GM23338 (cell line): ENCODE measurements around the gene IFITM1. TPM values are rescaled to one million over a fixed set of nuclear protein-coding genes. Genes with fewer than 3 reads are reported as not detected.

Experiments used
- ATAC-seq: fragments of 200-7000 bp; cut with Tn5 transposase; 3 replicates; pipeline ENCODE4 v1.9.1; 2020
- DNase-seq: peaks from one replicate; pipeline ENCODE4 v3.0.0-alpha.2; 2015; ENCODE audit warnings: low spot score
- H2AFZ ChIP-seq: fragments of 200-600 bp; sonication (generic); 2 replicates; pipeline ENCODE4 v1.8.0; 2016; ENCODE audit warnings: antibody characterized with exemption, mild to moderate bottlenecking, moderate library complexity
- H3F3A ChIP-seq: fragments of 200-600 bp; sonication (generic); replicated peaks from 2 replicates; pipeline ENCODE4 v1.8.0; 2017; ENCODE audit warnings: antibody characterized with exemption, mixed run types, low read depth
- H3K27ac ChIP-seq: fragments of 200-600 bp; sonication (generic); 2 replicates; pipeline ENCODE4 v1.6.1; 2016; ENCODE audit warnings: low read depth
- H3K27me3 ChIP-seq: fragments of 200-600 bp; sonication (generic); 2 replicates; pipeline ENCODE4 v1.8.0; 2016; ENCODE audit warnings: mild to moderate bottlenecking, mixed run types, moderate library complexity; ENCODE audit not compliant: insufficient read depth
- H3K36me3 ChIP-seq: fragments of 200-600 bp; sonication (generic); 2 replicates; pipeline ENCODE4 v1.8.0; 2016; ENCODE audit warnings: mild to moderate bottlenecking; ENCODE audit not compliant: insufficient read depth
- H3K4me1 ChIP-seq: fragments of 200-600 bp; sonication (generic); 2 replicates; pipeline ENCODE4 v1.8.0; 2016; ENCODE audit warnings: mild to moderate bottlenecking, moderate library complexity; ENCODE audit not compliant: insufficient read depth
- H3K4me2 ChIP-seq: fragments of 200-600 bp; sonication (generic); 2 replicates; pipeline ENCODE4 v1.7.1; 2017; ENCODE audit warnings: mixed run types
- H3K4me3 ChIP-seq: fragments of 200-600 bp; sonication (generic); 2 replicates; pipeline ENCODE4 v1.6.1; 2016; ENCODE audit warnings: mixed run types
- H3K79me2 ChIP-seq: fragments of 200-600 bp; sonication (generic); replicated peaks from 2 replicates; pipeline ENCODE4 v1.8.0; 2017; ENCODE audit warnings: mild to moderate bottlenecking; ENCODE audit not compliant: insufficient read depth
- H3K9me2 ChIP-seq: fragments of 200-600 bp; sonication (generic); 2 replicates; pipeline ENCODE4 v1.8.0; 2017; ENCODE audit not compliant: insufficient read depth
- H4K20me1 ChIP-seq: fragments of 200-600 bp; sonication (generic); replicated peaks from 2 replicates; pipeline ENCODE4 v1.8.0; 2017; ENCODE audit warnings: mild to moderate bottlenecking; ENCODE audit not compliant: insufficient read depth
- H3K27ac Mint-ChIP-seq: 2 replicates; pipeline ENCODE4 v1.8.0; 2020; ENCODE audit warnings: inconsistent platforms, mild to moderate bottlenecking, moderate library complexity, mixed read lengths
- H3K27me3 Mint-ChIP-seq: 3 replicates; pipeline ENCODE4 v1.8.0; 2022; ENCODE audit warnings: low read depth, mild to moderate bottlenecking, moderate library complexity, mixed read lengths, inconsistent platforms; ENCODE audit not compliant: insufficient read depth, poor library complexity
- H3K36me3 Mint-ChIP-seq: 3 replicates; pipeline ENCODE4 v1.8.0; 2021; ENCODE audit warnings: low read depth, mild to moderate bottlenecking, inconsistent platforms, moderate library complexity, mixed read lengths
- H3K4me1 Mint-ChIP-seq: 3 replicates; pipeline ENCODE4 v1.8.0; 2020; ENCODE audit warnings: mild to moderate bottlenecking, inconsistent platforms, mixed read lengths
- H3K4me3 Mint-ChIP-seq: 3 replicates; pipeline ENCODE4 v1.8.0; 2021; ENCODE audit warnings: moderate library complexity, mild to moderate bottlenecking, inconsistent platforms, mixed read lengths
- H3K9me3 Mint-ChIP-seq: 3 replicates; pipeline ENCODE4 v1.8.0; 2020; ENCODE audit warnings: moderate library complexity, mild to moderate bottlenecking, inconsistent platforms, mixed read lengths
- JUNB ChIP-seq: IDR thresholded peaks from one replicate; pipeline ENCODE4 v1.6.1; 2016; ENCODE audit warnings: antibody characterized with exemption; ENCODE audit not compliant: unreplicated experiment
- STAT1 ChIP-seq: IDR thresholded peaks from one replicate; pipeline ENCODE4 v1.6.1; 2016; ENCODE audit warnings: antibody characterized with exemption; ENCODE audit not compliant: unreplicated experiment
- polyA plus RNA-seq: library from polyadenylated mRNA; unstranded; fragments of >200 nt; fragmentation: Nextera tagmentation; extraction: Ambion mirVana; gene quantifications from 2 replicates; pipeline ENCODE4 v1.2.1, GENCODE V29; 2016
- total RNA-seq: library from RNA; depleted of rRNA; stranded (reverse); fragments of >200 nt; shearing (Covaris generic); gene quantifications from 2 replicates; pipeline ENCODE4 v1.2.3, GENCODE V29; 2014
- TF ChIP-seq, protein P1 (sequence below), 2 experiments: fragments of 200-600 bp in 1 of 2; sonication (generic) in 1 of 2; conservative IDR thresholded peaks; 2 replicates each; pipeline versions ENCODE4 v1.5.1 to v1.6.1; 2016 to 2017; ENCODE audit warnings: antibody characterized with exemption in 2 of 2, low read depth in 2 of 2, mild to moderate bottlenecking in 2 of 2, moderate library complexity in 1 of 2
- TF ChIP-seq, protein P2 (sequence below): IDR thresholded peaks from 2 replicates; pipeline ENCODE4 v1.6.1; 2016; ENCODE audit warnings: antibody characterized with exemption

Gene IFITM1
- total and polyA plus RNA-seq, 2 experiments from 2014 or later: 396 to 1,194 TPM

GRCh38 chr11:330694-331357 lies 17.0 kb downstream of the IFITM1 start (continued):
- TF ChIP-seq, protein P1, sequence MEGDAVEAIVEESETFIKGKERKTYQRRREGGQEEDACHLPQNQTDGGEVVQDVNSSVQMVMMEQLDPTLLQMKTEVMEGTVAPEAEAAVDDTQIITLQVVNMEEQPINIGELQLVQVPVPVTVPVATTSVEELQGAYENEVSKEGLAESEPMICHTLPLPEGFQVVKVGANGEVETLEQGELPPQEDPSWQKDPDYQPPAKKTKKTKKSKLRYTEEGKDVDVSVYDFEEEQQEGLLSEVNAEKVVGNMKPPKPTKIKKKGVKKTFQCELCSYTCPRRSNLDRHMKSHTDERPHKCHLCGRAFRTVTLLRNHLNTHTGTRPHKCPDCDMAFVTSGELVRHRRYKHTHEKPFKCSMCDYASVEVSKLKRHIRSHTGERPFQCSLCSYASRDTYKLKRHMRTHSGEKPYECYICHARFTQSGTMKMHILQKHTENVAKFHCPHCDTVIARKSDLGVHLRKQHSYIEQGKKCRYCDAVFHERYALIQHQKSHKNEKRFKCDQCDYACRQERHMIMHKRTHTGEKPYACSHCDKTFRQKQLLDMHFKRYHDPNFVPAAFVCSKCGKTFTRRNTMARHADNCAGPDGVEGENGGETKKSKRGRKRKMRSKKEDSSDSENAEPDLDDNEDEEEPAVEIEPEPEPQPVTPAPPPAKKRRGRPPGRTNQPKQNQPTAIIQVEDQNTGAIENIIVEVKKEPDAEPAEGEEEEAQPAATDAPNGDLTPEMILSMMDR (conservative IDR thresholded peaks at IDR 0.05; ENCODE audit: low read depth in 2 of 2): no peak

DNA sequence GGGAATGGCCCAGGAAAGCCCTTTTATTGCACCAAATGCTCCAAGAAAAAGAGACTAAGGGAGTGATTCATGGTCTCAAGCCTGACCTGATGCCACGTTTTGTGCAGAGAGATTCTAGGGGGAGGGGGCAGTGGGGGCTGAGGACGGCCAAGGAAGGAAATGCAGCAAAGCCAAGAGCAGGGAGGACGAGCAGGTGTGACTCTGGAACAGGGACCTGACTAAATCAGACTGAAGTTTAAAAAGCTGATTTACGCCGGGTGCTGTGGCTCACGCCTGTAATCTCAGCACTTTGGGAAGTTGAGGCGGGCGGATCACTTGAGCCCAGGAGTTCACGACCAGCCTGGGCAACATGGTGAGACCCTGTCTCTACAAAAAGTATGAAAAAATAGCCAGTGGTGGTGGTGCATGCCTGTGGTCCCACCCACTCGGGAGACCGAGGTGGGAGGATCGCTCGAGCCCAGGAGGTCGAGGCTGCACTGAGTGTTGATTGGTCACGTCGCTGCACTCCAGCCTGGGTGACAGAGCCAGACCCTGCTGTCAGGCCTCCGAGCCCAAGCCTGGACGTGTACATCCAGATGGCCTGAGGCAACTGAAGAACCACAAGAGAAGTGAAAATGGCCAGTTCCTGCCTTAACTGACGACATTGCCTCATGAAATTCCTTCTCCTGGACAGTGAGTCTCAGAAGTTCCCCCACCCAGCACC lies 17.7 kb downstream of the IFITM1 start:
- H3K27ac Mint-ChIP-seq: no peak overlapping the region
- Histone ChIP-seq H3K9me2 (no peaks in the 10 kb centered on the region), H3K4me1 (peaks cover 29% of the 10 kb centered on the region), H3K4me3 (no peak overlapping the region), H2AFZ (no peak overlapping the region), H3K27me3 (no peaks in the 10 kb centered on the region), H3F3A (peaks cover 14% of the 10 kb centered on the region; the same call in 1 of the 2 replicates), H3K36me3 (no peaks in the 10 kb centered on the region; the same call in 1 of the 2 replicates), H3K27ac (no peak overlapping the region), H3K4me2 (no peak overlapping the region), H3K79me2 (no peaks in the 10 kb centered on the region), H4K20me1 (no peaks in the 10 kb centered on the region)
- H3K4me1 Mint-ChIP-seq: peaks cover 43% of the 10 kb centered on the region
- ATAC-seq (no peak), DNase-seq (no peak)
- H3K27me3 Mint-ChIP-seq: peaks cover 25% of the 10 kb centered on the region
- peaks cover 13% of the 10 kb centered on the region for H3K9me3 Mint-ChIP-seq
- TF ChIP-seq, protein P1 (conservative IDR thresholded peaks at IDR 0.05; ENCODE audit: low read depth in 2 of 2): no peak
- TF ChIP-seq STAT1: no peak
- peaks cover 16% of the 10 kb centered on the region; the same call in 2 of the 3 replicates for H3K36me3 Mint-ChIP-seq
- no peak overlapping the region; the same call in 2 of the 3 replicates for H3K4me3 Mint-ChIP-seq

DNA sequence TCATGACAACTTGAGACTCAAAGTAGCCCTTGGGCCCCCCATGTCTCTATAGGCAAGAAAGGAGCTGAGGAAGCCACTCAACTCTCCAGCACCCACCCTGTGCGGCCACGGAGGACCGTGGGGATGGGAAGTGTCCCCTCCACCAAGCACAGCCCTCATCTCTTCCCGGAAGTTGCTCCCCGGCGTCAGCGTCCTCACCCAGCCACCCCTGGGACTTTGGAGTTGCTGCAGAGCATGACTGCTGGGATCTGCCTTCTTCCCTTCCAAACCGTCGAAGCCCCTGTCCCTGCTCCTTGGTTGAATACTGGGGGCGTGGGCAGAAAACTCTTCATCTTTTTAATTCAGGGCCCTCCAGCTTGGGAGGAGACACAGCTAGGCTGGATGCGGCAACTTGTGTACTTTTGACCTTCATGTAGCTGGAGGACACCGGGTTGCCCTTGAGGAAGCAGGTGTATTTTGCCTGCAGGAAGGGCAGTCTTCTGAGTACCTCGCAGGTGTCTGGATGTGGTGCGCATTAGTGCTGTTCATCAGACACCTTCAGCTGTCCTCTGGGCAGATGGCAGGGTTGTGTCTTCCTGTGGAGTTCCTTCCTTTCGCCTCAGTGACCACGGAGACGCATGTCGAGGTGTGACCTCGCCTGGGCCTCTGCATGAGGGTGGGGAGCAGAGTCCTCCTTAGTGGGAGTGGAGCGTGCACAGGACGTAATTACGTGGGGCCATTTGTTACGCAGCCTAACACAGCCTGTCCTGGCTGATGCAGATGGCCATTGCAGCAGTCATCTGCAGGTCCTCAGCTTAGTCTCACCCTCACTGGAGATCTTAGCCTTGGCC lies 19.0 kb downstream of the IFITM1 start:
- DNase-seq (no peak), ATAC-seq (no peak)
- Histone ChIP-seq H3K27ac (peak overlapping the region; percentile 97; the same call in 1 of the 2 replicates), H3K4me3 (no peak overlapping the region), H3K4me2 (peak overlapping the region; percentile 63), H3F3A (peaks cover 14% of the 10 kb centered on the region; the same call in 1 of the 2 replicates), H3K36me3 (no peaks in the 10 kb centered on the region; the same call in 1 of the 2 replicates), H3K79me2 (no peaks in the 10 kb centered on the region), H4K20me1 (no peaks in the 10 kb centered on the region), H3K4me1 (peaks cover 34% of the 10 kb centered on the region), H2AFZ (no peak overlapping the region), H3K9me2 (no peaks in the 10 kb centered on the region), H3K27me3 (no peaks in the 10 kb centered on the region)
- Mint-ChIP-seq H3K4me3 (no peak overlapping the region; the same call in 2 of the 3 replicates), H3K27me3 (peaks cover 22% of the 10 kb centered on the region), H3K9me3 (peaks cover 13% of the 10 kb centered on the region), H3K36me3 (peaks cover 16% of the 10 kb centered on the region; the same call in 2 of the 3 replicates), H3K4me1 (peaks cover 46% of the 10 kb centered on the region), H3K27ac (no peak overlapping the region)
- no peak for TF ChIP-seq JUNB
- TF ChIP-seq, protein P2, sequence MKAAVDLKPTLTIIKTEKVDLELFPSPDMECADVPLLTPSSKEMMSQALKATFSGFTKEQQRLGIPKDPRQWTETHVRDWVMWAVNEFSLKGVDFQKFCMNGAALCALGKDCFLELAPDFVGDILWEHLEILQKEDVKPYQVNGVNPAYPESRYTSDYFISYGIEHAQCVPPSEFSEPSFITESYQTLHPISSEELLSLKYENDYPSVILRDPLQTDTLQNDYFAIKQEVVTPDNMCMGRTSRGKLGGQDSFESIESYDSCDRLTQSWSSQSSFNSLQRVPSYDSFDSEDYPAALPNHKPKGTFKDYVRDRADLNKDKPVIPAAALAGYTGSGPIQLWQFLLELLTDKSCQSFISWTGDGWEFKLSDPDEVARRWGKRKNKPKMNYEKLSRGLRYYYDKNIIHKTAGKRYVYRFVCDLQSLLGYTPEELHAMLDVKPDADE: no peak
